ENCODE data around the gene OR4X1.
"Not testable (repeated sequence)": the region's sequence is repeated elsewhere in the genome, so short reads cannot be mapped to it uniquely, and the experiment has no call there.

Gene OR4X1

DNA sequence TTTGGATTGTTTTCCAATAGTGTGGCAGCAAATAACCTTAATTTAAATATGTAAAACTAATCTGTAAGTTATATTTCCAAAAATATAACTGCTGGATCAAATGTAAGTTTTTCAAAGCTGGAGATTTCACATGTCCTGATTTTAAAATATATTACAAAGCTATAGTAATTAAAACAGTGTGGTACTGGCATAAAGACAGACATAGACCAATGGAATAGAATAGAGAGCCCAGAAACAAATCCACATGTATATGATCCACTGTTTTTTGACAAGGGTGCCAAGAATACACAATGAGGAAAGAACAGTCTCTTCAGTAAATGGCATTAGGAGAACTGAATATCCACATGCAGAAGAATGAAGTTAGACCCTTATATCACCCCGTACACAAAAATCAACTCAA, 14.8 kb upstream of the OR4X1 start:
- no peak overlapping the region for H3K4me3 ChIP-seq (ENCODE audit: control insufficient read depth, low read depth, low read length)
- no peak for DNase-seq (ENCODE audit: low read depth)
- TF ChIP-seq, protein P1, sequence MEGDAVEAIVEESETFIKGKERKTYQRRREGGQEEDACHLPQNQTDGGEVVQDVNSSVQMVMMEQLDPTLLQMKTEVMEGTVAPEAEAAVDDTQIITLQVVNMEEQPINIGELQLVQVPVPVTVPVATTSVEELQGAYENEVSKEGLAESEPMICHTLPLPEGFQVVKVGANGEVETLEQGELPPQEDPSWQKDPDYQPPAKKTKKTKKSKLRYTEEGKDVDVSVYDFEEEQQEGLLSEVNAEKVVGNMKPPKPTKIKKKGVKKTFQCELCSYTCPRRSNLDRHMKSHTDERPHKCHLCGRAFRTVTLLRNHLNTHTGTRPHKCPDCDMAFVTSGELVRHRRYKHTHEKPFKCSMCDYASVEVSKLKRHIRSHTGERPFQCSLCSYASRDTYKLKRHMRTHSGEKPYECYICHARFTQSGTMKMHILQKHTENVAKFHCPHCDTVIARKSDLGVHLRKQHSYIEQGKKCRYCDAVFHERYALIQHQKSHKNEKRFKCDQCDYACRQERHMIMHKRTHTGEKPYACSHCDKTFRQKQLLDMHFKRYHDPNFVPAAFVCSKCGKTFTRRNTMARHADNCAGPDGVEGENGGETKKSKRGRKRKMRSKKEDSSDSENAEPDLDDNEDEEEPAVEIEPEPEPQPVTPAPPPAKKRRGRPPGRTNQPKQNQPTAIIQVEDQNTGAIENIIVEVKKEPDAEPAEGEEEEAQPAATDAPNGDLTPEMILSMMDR (conservative IDR thresholded peaks at IDR 0.05; ENCODE audit: control insufficient read depth, insufficient read depth, low read depth, low read length): no peak

DNA sequence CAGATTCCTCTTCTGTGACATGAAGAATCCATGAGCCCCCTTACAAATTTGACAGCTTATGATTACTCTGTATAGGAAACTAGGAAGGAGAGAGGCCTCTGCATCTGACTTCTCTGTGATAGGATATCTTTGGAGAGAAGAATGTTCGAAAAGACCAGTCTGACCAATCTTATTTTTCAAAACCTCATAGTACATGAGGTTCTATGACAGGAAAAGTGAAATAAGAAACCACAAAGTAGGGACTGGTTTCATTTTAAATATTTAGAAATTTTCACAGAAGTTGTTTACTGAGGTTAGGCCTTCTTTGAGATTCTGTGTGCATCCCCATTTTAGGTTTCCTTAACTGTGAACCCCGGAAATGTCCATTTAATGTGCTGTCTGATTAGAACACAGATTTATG, 2.1 kb upstream of the OR4X1 start:
- no peak for DNase-seq (ENCODE audit: low read depth)
- H3K4me3 ChIP-seq (ENCODE audit: control insufficient read depth, low read depth, low read length): no peak overlapping the region
- TF ChIP-seq, protein P1 (conservative IDR thresholded peaks at IDR 0.05; ENCODE audit: control insufficient read depth, insufficient read depth, low read depth, low read length): no peak

DNA sequence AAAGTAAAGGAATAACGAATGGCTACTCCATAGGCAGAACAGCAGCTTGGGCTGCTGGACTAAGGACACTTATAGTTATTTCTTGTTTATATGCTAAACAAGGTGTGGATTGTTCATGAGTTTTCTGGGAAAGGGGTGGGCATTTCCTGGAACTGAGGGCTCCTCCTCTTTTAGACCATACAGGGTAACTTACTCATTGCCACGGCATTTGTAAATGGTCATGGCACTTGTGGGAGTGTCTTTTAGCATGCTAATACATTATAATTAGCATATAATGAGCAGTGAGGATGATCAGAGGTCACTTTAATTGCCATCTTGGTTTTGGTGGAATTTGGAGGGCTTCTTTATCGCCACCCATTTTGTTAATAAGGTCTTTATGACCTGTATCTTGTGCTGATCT, 7.0 kb downstream of the OR4X1 start:
- no peak overlapping the region for H3K4me3 ChIP-seq (ENCODE audit: control insufficient read depth, low read depth, low read length)
- DNase-seq (ENCODE audit: low read depth): no peak
- TF ChIP-seq, protein P1 (conservative IDR thresholded peaks at IDR 0.05; ENCODE audit: control insufficient read depth, insufficient read depth, low read depth, low read length): no peak

DNA sequence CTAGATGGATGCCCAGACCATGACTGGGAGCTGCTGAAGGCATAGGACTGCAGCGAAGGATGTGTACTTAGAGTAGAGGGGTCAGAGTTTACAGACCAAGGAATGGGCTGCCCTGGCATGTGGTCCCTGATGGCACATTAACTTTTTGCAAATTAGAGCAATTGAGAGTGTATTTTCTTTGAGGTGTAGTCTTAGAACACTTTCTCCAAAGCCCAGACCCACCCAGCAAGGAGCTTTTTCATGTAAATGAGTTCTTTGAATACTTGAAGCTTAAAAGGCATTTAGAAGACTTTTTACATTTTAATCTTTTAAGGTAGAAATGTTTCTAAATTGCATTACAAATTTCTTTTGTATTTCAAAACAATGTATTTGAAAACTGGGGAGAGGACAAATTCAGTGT, 8.9 kb downstream of the OR4X1 start:
- H3K4me3 ChIP-seq (ENCODE audit: control insufficient read depth, low read depth, low read length): no peak overlapping the region
- DNase-seq (ENCODE audit: low read depth): no peak
- TF ChIP-seq, protein P1 (conservative IDR thresholded peaks at IDR 0.05; ENCODE audit: control insufficient read depth, insufficient read depth, low read depth, low read length): no peak

DNA sequence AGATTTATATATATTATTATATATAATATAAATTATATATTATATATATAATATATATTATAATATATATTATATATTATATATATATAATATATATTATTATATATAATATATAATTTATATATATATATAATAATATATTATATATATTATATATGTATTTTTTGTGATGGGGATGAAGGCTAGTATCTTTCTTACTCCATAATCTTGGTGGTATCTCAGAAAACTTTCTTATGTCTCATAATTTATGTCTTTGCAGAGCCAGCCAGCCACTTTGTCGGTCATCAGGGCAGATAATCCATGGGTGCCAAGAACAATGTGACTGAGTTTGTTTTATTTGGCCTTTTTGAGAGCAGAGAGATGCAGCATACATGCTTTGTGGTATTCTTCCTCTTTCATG, 42.3 kb downstream of the OR4X1 start, which contains the start of gene OR4S1:
OR4S1 (plus strand) TSS at position 301 of the 400 bp plus-strand sequence; CDS start at position 301, 0 bp downstream.
- DNase-seq (ENCODE audit: low read depth): no peak
- TF ChIP-seq, protein P1 (conservative IDR thresholded peaks at IDR 0.05; ENCODE audit: control insufficient read depth, insufficient read depth, low read depth, low read length): no peak
- H3K4me3 ChIP-seq (ENCODE audit: control insufficient read depth, low read depth, low read length): no peak within 1 kb of the TSS

DNA sequence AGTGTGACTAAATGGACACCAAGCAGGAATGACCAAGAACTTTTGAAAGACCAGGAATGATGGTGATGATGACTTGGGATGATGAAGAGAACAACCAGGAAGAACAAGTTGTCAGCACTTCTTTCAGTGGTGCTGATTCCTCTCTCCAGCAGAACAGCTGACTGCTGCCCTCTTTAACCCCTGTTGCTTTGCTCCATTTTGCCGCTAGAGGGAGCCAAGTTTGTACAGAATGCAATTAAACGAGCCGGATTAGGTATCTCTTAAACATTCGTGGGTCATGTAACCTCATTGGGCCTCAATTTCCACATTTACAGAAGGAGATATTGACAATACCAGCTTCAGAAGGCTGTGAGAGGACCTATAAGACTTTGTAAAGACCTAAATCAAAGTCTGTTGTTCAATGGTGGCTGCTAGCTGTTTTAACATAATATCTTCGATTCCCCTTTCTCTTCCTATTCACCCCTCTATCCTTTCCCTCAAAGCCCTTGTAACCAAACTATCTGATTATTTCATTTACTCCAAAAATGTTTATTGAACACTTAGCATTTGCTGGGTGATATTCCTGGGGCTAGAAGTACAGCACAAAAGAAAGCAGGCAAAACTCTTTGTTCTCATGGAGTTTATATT, 44.2 kb downstream of the OR4X1 start:
- peak; percentile 50 for DNase-seq (ENCODE audit: low read depth)
- TF ChIP-seq, protein P1 (conservative IDR thresholded peaks at IDR 0.05; ENCODE audit: control insufficient read depth, insufficient read depth, low read depth, low read length): peak; percentile 86
- H3K4me3 ChIP-seq (ENCODE audit: control insufficient read depth, low read depth, low read length): no peak overlapping the region

DNA sequence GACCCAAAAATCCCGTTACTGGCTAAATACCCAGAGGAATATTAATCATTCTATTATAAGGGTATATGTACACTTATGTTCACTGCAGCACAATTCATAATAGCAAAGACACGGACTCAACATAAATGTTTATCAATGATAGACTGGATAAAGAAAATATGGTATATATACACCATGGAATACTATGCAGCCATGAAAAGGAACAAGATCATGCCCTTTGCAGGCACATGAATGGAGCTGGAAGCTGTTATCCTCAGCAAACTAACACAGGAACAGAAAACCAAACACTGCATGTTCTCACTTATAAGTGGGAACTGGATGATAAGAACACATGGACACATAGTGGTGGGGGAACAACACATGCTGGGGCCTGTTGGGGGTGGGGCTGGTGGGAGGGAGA, 49.9 kb downstream of the OR4X1 start:
- not testable (repeated sequence) for H3K4me3 ChIP-seq (ENCODE audit: control insufficient read depth, low read depth, low read length); DNase-seq (ENCODE audit: low read depth)

All from fibroblast of mammary gland (primary cell).